ENCODE results near the gene EVPL.
"Not testable (repeated sequence)": the region's sequence is repeated elsewhere in the genome, so short reads cannot be mapped to it uniquely, and the experiment has no call there.

The EVPL gene

DNA sequence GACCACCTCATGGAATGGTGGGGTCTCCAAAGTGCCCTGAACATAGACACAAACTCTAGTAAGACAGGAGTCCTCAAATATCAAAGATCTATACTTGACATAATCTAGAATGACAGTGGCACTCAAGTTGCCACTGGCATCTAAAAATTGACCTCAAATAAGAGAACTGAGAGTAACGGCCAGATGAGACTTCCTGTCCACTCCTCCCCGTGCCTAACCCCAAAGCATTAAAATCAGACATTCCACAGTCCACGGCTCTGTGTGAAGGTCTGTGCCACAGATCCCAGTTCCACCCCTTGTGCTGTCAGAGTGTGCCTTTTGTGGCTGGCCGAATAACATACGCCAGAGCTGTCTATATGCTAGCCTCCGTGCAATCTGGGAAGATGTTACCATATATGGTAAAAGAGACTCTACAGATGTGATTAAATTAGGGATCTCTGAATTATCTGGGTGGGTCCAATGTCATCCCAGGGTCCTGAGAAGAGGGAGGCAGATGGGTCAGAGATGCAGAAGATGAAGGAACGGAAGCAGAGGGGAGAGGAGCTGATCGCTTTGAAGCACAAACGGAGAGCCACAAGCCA, 21.0 kb upstream of the EVPL start:
- Histone ChIP-seq H3K36me3 (ENCODE audit: control insufficient read depth, insufficient read depth, low read length) (peaks cover 54% of the 10 kb centered on the region), H3K4me1 (ENCODE audit: control insufficient read depth, insufficient read depth, low read length) (no peaks in the 10 kb centered on the region), H3K4me3 (ENCODE audit: insufficient read depth, low read depth, low read length) (no peak overlapping the region), H3K9me3 (ENCODE audit: control insufficient read depth, low read length) (no peaks in the 10 kb centered on the region), H3K27me3 (ENCODE audit: control insufficient read depth, insufficient read depth, low read length, poor library complexity, severe bottlenecking) (no peaks in the 10 kb centered on the region), H3K27ac (ENCODE audit: insufficient read depth, low read depth, low read length, poor library complexity, severe bottlenecking) (no peak overlapping the region)
- WGBS, 2 experiments: 95% methylated on average over 9 of the region's 9 CpGs

DNA sequence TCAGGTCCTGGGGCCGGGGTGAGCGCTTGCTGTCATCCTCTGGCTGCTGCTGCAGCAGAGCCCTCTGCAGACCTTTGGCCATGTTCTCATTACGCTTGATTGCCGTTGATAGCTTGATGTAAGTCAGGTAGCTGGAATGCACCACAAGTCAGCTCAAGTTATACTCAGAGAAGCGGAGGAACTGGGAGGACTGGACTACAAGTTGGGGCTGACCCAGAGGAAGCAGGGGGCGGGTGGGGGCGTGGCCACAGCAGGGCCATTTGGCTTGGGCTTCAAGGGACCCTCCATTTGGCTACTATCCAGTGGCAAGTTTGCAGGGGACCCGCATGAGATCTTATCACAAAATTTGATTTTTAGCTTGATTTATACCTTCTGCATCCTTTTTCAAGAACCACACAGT, 19.0 kb upstream of the EVPL start:
- no peaks in the 10 kb centered on the region for H3K4me1 ChIP-seq (ENCODE audit: control insufficient read depth, insufficient read depth, low read length)
- no peak overlapping the region for H3K4me3 ChIP-seq (ENCODE audit: insufficient read depth, low read depth, low read length)
- no peaks in the 10 kb centered on the region for H3K9me3 ChIP-seq (ENCODE audit: control insufficient read depth, low read length)
- H3K36me3 ChIP-seq (ENCODE audit: control insufficient read depth, insufficient read depth, low read length): peaks cover 60% of the 10 kb centered on the region
- 96 to 97% methylated on average over 8 of the region's 8 CpGs for WGBS, 2 experiments
- no peaks in the 10 kb centered on the region for H3K27me3 ChIP-seq (ENCODE audit: control insufficient read depth, insufficient read depth, low read length, poor library complexity, severe bottlenecking)
- H3K27ac ChIP-seq (ENCODE audit: insufficient read depth, low read depth, low read length, poor library complexity, severe bottlenecking): no peak overlapping the region

DNA sequence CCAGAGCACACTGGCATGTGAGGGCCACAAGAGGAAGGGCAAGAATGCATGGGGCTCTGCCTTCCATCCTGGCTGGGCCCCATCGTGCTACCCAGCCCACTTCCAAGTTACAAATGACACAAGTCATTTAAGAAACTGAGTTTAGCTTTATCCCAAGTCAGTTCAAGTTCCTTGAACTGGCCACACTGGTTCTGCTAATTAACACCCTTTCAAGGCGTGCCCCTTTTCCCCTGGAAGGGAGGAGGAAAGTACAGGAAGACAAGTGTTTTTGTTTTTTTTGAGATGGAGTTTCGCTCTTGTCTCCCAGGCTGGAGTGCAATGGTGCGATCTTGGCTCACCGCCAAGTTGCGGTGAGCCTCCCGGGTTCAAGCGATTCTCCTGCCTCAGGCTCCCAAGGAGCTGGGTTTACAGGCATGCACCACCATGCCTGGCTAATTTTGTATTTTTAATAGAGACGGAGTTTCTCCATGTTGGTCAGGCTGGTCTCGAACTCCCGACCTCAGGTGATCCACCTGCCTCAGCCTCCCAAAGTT, 17.4 kb upstream of the EVPL start:
- H3K36me3 ChIP-seq (ENCODE audit: control insufficient read depth, insufficient read depth, low read length): peaks cover 62% of the 10 kb centered on the region
- 95 to 96% methylated on average over 11 of the region's 11 CpGs for WGBS, 2 experiments
- not testable (repeated sequence) for H3K27me3 ChIP-seq (ENCODE audit: control insufficient read depth, insufficient read depth, low read length, poor library complexity, severe bottlenecking); H3K4me1 ChIP-seq (ENCODE audit: control insufficient read depth, insufficient read depth, low read length); H3K4me3 ChIP-seq (ENCODE audit: insufficient read depth, low read depth, low read length); H3K27ac ChIP-seq (ENCODE audit: insufficient read depth, low read depth, low read length, poor library complexity, severe bottlenecking); H3K9me3 ChIP-seq (ENCODE audit: control insufficient read depth, low read length)

DNA sequence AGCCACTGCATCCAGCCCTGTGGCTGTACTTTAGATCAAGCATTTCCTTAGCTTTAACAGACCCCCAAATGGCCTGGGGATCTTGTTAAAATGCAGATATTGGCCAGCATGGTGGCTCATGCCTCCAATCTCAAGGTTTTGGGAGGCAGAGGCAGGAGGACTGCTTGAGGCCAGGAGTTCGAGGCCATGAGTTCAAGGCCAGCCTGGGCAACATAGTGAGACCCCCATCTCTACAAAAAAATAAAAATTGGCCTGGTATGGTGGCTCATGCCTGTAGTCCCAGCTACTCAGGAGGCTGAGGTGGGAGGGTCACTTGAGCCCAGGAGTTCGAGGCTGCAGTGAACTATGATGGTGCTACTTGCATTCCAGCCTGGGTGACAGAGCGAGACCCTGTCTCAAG, 15.8 kb upstream of the EVPL start:
- not testable (repeated sequence) for H3K27me3 ChIP-seq (ENCODE audit: control insufficient read depth, insufficient read depth, low read length, poor library complexity, severe bottlenecking); H3K9me3 ChIP-seq (ENCODE audit: control insufficient read depth, low read length); H3K27ac ChIP-seq (ENCODE audit: insufficient read depth, low read depth, low read length, poor library complexity, severe bottlenecking); H3K4me3 ChIP-seq (ENCODE audit: insufficient read depth, low read depth, low read length); H3K4me1 ChIP-seq (ENCODE audit: control insufficient read depth, insufficient read depth, low read length)
- 94 to 96% methylated on average over 3 of the region's 3 CpGs for WGBS, 2 experiments
- H3K36me3 ChIP-seq (ENCODE audit: control insufficient read depth, insufficient read depth, low read length): peaks cover 68% of the 10 kb centered on the region

DNA sequence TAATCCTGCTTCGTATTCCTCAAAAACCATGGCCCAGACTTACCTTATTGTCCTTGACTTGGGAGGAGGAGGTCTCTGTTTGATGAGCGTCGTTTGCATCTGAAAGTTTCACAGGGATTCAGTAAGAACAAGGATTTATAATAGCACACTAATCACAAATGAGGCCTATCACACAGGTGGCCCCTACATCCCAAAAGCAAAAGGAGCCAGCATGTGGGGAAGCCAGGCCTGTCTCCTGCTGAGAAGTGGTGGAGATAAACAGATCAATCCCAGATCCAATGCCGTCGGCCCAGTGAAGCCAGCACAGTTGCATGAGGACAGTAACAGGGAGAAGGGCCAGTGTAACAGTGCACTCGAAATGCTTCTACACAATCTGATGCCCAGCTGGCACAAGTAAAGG, 13.3 kb upstream of the EVPL start:
- H3K4me1 ChIP-seq (ENCODE audit: control insufficient read depth, insufficient read depth, low read length): peaks cover 10% of the 10 kb centered on the region
- WGBS, 2 experiments: 54 to 63% methylated on average over 6 of the region's 6 CpGs
- H3K27me3 ChIP-seq (ENCODE audit: control insufficient read depth, insufficient read depth, low read length, poor library complexity, severe bottlenecking): no peaks in the 10 kb centered on the region
- no peak overlapping the region for H3K27ac ChIP-seq (ENCODE audit: insufficient read depth, low read depth, low read length, poor library complexity, severe bottlenecking)
- no peak overlapping the region for H3K4me3 ChIP-seq (ENCODE audit: insufficient read depth, low read depth, low read length)
- H3K9me3 ChIP-seq (ENCODE audit: control insufficient read depth, low read length): no peaks in the 10 kb centered on the region
- peaks cover 55% of the 10 kb centered on the region for H3K36me3 ChIP-seq (ENCODE audit: control insufficient read depth, insufficient read depth, low read length)

DNA sequence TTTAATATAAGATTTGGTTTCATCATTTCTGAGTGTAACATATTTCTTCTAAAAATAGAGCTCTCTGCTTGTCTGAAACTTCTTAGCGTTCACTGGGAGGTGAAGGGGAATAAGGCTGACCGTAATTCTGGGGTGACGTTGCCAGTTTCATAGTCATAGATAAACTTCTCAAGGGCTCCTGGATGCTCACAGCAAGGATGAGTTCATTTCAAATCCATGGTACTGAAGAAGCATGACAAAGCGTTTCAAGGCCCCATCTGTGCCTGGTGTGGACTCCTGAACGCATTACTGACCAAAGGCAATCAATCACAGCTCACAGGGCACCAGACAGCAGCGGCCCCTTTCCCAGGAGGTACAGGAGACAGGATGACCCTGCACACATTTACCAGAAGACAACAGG, 12.0 kb upstream of the EVPL start:
- Histone ChIP-seq H3K4me1 (ENCODE audit: control insufficient read depth, insufficient read depth, low read length) (peaks cover 10% of the 10 kb centered on the region), H3K27me3 (ENCODE audit: control insufficient read depth, insufficient read depth, low read length, poor library complexity, severe bottlenecking) (no peaks in the 10 kb centered on the region), H3K36me3 (ENCODE audit: control insufficient read depth, insufficient read depth, low read length) (peaks cover 46% of the 10 kb centered on the region), H3K27ac (ENCODE audit: insufficient read depth, low read depth, low read length, poor library complexity, severe bottlenecking) (no peak overlapping the region), H3K4me3 (ENCODE audit: insufficient read depth, low read depth, low read length) (no peak overlapping the region), H3K9me3 (ENCODE audit: control insufficient read depth, low read length) (no peaks in the 10 kb centered on the region)
- 88 to 94% methylated on average over 6 of the region's 6 CpGs for WGBS, 2 experiments

DNA sequence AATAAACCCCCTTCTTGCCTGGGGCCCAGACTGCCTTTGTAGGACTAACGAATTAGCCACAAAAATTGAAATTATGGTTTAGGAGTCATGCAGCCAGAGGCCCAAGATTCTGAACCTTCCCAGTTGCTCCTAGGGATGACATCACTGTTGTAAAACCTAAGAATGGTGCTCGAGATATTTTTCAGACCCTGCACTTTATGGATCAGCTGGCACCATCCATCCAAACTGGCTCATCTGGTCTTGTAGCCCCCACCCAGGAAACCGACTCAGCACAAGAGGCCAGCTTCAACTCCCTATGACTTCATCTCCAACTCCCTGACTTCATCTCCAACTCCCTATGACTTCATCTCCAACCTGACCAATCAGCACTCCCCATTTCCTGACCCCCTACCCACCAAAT, 10.9 kb upstream of the EVPL start:
- H3K4me3 ChIP-seq (ENCODE audit: insufficient read depth, low read depth, low read length): no peak overlapping the region
- H3K9me3 ChIP-seq (ENCODE audit: control insufficient read depth, low read length): no peaks in the 10 kb centered on the region
- H3K27me3 ChIP-seq (ENCODE audit: control insufficient read depth, insufficient read depth, low read length, poor library complexity, severe bottlenecking): no peaks in the 10 kb centered on the region
- H3K27ac ChIP-seq (ENCODE audit: insufficient read depth, low read depth, low read length, poor library complexity, severe bottlenecking): no peak overlapping the region
- H3K4me1 ChIP-seq (ENCODE audit: control insufficient read depth, insufficient read depth, low read length): peaks cover 10% of the 10 kb centered on the region
- H3K36me3 ChIP-seq (ENCODE audit: control insufficient read depth, insufficient read depth, low read length): peaks cover 36% of the 10 kb centered on the region
- 96% methylated on average over 3 of the region's 3 CpGs for WGBS, 2 experiments

DNA sequence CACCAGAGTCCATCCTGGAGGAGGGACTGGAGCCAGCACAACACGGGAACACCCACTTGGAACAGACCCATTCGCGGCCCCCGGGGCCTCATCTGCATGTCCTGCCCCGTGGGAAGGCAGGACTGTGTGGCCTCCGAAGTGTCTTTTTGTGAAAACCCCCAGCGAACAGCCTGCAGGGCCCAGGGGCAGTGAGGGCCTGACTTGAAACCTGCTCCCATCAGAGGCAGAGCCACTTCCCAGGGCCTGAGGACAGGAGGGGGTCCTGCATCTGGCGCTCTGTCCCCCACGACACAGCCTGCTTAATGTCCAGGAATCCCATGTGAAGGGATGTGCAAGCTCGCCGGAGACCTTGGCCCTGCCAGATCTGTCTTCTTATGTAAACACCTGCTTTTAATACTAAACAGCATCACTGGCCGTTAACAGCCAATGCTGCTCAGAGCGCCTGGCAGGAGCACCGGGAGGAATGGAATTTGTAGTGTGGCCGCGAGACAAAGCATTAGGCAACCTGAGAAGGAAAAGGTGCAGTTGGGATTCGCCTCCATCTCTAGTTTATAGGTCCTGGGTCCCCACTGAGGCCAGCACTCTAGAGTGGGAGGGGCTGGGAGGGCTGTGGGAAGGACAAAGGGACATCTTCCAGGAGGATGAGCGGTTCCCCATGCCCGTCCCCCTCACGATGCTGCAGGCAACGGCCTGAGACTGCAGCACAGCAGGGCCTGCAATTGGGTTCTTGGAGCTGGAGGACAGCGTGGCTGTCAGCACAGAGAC, 9.6 kb upstream of the EVPL start:
- Histone ChIP-seq H3K36me3 (ENCODE audit: control insufficient read depth, insufficient read depth, low read length) (peaks cover 34% of the 10 kb centered on the region), H3K27me3 (ENCODE audit: control insufficient read depth, insufficient read depth, low read length, poor library complexity, severe bottlenecking) (no peaks in the 10 kb centered on the region), H3K4me3 (ENCODE audit: insufficient read depth, low read depth, low read length) (no peak overlapping the region), H3K9me3 (ENCODE audit: control insufficient read depth, low read length) (no peaks in the 10 kb centered on the region), H3K27ac (ENCODE audit: insufficient read depth, low read depth, low read length, poor library complexity, severe bottlenecking) (no peak overlapping the region), H3K4me1 (ENCODE audit: control insufficient read depth, insufficient read depth, low read length) (peaks cover 10% of the 10 kb centered on the region)
- WGBS, 2 experiments: 64 to 65% methylated on average over 22 of the region's 22 CpGs

DNA sequence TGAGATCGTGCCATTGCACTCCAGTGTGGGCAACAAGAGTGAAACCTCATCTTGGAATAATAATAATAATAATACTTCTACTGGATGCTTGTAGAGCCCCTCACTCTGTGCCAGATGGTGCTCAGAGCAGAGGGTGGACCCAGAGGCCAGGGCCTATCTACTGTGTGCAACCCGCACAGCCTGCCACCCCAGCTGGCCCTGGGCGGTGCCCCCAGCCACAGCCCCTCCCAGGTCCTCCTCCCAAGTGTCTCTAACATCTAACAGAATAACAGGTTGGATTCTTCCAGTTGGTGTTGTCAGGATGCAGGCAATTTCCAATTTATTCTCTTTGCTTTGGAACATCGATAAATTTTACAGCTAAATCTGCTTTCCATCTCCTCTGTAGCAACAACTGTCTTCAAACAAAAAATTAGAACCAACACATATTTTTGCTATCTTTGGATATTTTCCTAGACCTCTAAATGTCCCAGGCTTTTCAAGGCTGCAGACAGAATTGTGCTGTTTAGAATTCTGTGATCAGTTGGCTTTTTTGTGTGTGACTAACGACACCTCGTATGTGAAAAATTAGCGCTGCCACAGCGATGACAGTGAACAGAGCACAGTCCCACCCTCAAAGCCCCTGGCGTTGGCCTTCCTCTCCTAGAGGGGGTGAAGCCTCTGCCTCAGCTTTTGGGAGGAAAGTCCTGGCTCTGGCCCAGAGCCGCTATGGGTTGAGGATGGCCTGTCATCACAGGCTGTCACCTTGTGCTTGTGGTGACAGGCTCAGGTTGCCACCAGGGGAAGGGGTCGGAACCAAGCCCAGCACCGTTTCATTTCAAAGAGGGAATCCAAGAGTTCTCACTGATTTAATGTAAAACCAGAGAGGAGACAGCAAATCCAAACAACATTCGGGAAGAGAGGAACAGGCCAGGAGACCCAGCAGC, 7.6 kb upstream of the EVPL start:
- H3K4me3 ChIP-seq (ENCODE audit: insufficient read depth, low read depth, low read length): no peak overlapping the region
- WGBS, 2 experiments: 93 to 94% methylated on average over 12 of the region's 13 CpGs
- H3K36me3 ChIP-seq (ENCODE audit: control insufficient read depth, insufficient read depth, low read length): peaks cover 17% of the 10 kb centered on the region
- peaks cover 10% of the 10 kb centered on the region for H3K4me1 ChIP-seq (ENCODE audit: control insufficient read depth, insufficient read depth, low read length)
- no peaks in the 10 kb centered on the region for H3K9me3 ChIP-seq (ENCODE audit: control insufficient read depth, low read length)
- no peaks in the 10 kb centered on the region for H3K27me3 ChIP-seq (ENCODE audit: control insufficient read depth, insufficient read depth, low read length, poor library complexity, severe bottlenecking)
- H3K27ac ChIP-seq (ENCODE audit: insufficient read depth, low read depth, low read length, poor library complexity, severe bottlenecking): no peak overlapping the region

DNA sequence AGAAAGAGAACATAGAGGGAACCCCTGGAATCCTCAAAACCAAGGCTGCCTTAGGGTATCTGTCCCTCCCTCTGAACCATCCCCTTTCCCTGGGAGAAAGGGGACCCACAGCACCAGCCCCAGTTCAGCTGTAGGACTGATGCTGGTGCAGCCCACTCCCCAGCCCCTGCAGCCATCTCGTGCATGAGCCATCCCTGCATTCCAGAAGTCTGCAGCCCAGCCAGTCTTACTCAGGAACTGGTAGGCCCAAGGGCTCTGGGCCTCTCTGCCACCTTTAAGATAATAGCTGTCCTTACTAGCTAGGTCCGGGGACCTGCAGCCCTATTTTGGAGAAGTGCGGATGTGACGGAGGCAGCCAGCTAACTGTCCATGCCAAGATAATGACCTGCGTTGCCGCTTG, 6.0 kb upstream of the EVPL start:
- peaks cover 2% of the 10 kb centered on the region for H3K36me3 ChIP-seq (ENCODE audit: control insufficient read depth, insufficient read depth, low read length)
- no peaks in the 10 kb centered on the region for H3K27me3 ChIP-seq (ENCODE audit: control insufficient read depth, insufficient read depth, low read length, poor library complexity, severe bottlenecking)
- H3K9me3 ChIP-seq (ENCODE audit: control insufficient read depth, low read length): no peaks in the 10 kb centered on the region
- H3K4me1 ChIP-seq (ENCODE audit: control insufficient read depth, insufficient read depth, low read length): peaks cover 14% of the 10 kb centered on the region
- no peak overlapping the region for H3K27ac ChIP-seq (ENCODE audit: insufficient read depth, low read depth, low read length, poor library complexity, severe bottlenecking)
- no peak overlapping the region for H3K4me3 ChIP-seq (ENCODE audit: insufficient read depth, low read depth, low read length)
- 96 to 97% methylated on average over 6 of the region's 6 CpGs for WGBS, 2 experiments

Measured in ectodermal cell (in vitro differentiated cells).